Activated T-cell treated with anti-CD3 and anti-CD28 coated beads for 1 hour (primary cell): ENCODE results near the gene BAG2.

Experiments
- DNase-seq: peaks from one replicate; pipeline ENCODE4 v3.0.0-alpha.2; 2020; ENCODE audit warnings: low read depth

The BAG2 gene

DNA sequence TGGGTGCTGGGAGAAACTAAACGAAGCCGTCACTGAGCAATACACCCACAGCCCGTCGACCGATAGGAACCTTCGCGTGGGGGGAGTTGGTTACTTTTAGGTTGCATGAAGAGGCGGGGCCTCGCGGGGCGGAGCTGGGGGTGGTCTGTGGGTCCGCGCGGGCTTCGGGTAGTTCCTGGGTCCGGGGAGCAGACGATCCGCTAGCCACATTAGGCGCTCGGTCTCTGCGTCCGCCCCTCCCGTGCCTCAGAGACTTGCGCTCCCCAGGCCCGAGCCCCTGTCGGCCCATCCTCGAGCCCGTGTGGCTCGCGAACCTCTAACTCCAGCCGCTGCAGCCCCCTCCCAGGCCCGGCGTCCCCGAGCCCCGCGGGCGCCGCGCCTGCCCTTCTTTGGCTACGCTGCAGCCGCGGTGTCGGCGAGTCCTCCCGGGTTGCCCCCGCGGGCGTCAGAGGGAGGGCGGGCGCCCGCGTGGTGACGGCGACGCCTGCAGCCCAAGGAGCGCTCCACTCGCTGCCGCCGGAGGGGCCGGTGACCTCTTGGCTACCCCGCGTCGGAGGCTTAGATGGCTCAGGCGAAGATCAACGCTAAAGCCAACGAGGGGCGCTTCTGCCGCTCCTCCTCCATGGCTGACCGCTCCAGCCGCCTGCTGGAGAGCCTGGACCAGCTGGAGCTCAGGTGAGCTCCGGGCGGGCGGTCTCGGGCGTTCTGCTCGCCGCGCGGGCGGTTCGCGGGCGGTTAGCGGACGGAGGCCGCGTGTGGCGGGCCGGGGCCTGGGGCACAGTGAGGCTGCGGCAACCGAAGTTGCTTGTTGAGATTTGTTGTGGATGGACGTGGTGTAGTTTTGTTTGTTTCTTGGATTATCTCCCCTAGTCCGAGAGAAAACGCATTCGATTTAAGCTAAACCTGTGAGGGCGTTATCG is at the start of gene BAG2:
Gene BAG2, plus strand, starts transcription at position 191 of the 920 bp plus-strand sequence. Its CDS starts 372 bp downstream, at position 563.
- peak; percentile 80 for DNase-seq

DNA sequence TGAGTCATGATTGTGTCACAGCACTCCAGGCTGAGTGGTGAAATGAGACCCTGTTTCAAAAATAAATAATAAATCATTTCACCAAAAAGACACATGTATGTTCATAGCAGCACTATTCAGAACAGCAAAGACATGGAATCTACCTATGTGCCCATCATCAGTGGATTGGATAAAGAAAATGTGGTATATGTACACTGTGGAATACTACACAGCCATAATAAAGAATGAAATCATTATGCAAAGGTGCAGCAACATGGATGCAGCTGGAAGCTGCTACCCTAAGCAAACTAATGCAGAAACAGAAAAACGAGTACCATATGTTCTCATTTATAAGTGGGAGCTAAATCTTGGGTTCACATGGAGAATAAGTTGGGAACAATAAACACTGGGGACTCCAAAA is 49.0 kb upstream of the BAG2 start:
- no peak for DNase-seq

DNA sequence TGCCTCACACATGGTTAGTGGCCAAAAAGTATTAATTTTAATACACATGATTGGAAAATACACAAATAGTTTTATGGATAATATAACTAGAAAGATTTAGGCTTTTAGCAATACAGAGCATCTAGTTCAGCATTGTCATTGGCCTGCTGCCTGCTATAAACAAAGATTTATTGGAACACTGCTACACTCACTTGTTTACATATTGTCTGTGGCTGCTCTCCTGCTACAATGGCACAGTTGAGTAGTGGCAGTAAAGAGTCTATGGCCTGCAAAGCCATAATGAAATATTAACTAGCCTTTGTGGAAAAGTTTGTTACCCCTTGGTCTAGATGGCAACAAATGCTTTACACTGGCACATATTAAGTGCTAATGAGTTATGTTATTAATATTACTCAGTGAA is 44.4 kb upstream of the BAG2 start:
- DNase-seq: no peak

DNA sequence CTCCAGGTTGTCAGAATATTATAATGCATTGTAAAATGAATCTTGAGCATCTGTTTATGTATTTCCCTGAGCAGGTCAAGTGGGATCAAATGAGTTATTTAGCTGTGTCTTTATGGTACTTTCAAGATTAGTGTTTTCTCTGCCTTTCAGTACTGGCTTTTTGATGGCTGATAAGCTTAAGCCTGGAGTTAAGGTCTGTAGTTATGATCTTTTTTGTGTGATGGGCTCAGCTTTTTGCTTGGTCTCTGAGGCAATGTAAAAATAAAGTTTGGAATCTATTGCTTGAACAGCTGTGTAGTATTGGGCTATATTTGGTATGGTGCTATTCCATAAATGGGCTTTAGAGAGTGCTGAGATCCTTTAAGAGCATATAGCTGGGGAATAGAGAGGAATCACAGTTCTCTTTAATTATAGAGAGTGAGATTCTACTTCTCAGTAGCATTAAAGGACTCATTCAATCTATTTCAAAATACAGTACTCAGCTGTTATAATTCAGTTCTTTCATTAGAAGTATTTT is 41.4 kb upstream of the BAG2 start:
- DNase-seq: no peak

DNA sequence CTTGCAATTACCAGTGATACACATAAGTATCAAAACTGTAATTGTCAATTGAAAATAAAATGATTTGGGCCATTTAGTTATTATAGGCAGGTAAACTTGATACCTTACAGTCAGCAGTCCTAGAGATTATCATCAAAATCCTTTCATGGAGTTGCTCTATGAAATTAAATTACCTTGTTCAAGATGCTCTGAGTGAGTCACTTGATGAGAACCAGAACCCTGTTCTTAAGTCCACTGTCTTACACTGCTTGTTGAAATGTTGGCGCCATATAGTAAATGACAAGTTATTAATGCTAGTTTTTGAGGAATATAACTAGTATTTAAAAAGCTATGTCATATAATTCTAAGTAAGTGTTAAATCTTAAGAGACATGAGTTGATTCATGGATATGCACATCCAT is 37.2 kb upstream of the BAG2 start:
- DNase-seq: no peak

DNA sequence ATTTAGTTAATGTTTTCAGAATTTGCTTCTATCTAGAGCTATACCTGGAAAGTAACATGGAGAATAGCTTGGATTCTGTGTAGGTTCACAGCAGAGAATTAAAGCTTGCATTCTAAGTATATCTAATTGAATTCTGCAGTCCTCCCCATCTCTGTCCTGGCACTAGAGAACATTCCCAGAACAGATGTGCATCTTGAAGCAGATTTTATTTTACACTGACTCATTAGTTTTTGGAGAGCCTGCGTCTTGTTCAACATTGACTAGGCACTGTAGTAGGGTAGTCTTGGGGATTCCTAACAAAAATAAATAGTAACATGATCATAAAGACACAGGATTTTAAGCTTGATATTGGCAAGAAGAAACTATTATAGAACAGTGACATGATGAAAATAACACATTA is 36.2 kb upstream of the BAG2 start:
- no peak for DNase-seq

DNA sequence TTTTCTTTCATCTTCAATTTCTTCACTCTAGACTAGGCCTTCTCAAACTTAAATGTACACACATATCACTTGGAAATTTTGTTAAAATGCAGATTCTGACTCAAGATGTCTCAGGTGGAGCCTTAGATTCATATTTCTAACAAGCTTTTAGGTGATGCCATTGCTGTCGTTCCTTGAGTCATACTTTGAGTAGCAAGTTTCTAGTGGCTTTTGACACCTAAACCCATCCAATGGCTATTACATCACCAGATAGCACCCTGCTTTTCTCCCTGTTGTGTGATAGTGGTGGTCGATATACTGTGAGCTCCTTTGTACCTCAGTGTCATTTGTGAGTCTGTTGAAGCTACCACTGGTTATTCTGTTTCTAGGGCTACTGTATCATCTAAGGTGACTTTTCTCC is 34.8 kb upstream of the BAG2 start:
- no peak for DNase-seq

DNA sequence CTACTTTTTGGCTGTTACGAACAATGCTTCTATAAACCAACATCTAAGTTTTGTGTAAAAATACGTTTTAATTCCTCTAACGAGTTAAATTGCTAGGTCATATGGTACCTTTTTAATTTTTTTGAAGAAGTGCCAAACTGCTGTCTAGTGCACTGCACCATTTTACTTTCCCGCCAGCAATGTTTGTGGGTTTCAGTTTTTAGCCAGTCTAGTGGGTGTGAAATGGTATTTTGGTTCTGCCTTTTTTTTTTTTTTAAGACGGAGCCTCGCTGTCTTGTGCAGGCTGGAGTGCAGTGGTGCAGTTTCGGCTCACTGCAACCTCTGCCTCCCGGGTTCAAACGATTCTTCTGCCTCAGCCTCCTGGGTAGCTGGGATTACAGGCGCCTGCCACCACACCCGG is 34.1 kb upstream of the BAG2 start:
- no peak for DNase-seq

DNA sequence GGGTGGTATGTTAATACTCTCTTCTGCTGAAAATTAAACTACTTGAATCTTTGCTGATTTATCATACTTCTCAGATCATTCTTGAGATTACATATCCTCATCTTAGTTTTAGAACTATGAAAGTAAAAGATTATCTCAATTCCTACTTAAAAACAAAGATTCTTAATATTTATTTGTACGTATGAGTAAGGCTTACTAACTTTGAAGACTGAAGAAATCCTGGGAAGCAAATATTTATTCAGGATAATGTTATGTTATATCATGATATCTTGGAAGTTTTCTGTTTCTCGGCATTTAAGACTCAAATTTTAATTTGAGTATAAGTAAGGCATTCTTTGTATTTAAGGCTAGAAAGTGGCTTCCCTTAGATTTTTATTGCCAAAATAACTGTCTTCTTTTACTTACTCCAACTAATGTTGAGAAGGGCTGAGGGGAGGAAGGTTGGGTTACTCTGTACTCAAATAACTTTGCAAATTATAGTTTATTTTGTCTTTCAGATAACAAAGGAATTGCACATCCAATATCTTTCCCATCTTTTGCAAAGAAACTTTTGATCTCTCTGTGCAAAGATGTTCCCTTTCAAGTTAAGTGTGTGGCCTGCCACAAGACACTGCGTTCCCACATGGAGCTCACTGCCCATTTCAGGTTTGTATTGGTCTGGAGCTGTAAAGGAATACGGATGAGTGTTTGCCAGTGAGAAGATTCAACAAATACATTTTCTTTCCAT is 30.5 kb upstream of the BAG2 start:
- no peak for DNase-seq

DNA sequence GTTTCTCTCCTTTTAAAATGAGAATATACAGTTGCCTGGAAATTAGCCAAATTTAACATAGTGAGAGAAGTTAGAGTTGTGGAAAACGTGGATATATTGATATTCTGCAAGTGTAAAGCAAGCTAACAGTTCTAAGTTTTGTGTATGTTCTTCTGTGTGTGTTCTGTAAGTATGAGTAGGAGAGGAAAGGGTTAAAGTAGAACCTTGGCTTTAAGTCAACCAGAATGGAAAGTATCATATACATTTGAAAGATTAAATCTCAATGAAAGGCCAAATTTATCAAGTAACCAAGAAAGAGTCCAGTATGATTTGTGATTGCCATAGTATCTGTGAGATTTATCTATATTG is 30.0 kb upstream of the BAG2 start:
- no peak for DNase-seq

DNA sequence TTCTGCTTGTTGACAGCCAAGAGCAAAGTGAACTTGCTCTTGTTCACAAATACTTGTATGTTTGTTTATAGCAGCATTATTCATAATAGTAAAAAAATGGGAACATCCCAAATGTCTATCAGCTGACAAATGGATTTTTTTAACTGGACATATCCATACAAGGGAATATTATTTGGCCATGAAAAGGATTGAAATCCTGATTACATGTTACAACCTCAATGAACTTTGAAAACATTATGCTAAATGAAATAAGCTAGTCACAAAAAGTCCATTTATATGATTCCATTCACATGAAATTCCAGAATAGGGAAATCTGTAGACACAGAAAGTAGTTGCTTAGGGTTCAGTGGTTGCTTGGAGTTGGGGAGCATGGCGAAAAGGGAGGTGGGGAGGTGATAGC is 28.4 kb upstream of the BAG2 start:
- DNase-seq: no peak

DNA sequence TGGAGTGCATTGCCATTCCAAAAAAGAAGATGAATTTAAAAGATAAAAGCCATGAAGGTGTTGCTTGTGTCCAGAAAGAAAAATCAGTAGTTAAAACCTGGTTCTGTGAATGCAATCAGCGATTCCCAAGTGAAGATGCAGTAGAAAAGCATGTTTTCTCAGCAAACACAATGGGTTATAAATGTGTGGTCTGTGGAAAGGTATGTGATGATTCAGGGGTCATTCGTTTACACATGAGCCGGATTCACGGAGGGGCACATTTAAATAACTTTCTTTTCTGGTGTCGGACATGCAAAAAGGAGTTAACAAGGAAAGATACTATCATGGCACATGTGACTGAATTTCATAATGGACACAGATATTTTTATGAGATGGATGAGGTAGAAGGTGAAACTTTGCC is 24.7 kb upstream of the BAG2 start:
- no peak for DNase-seq

DNA sequence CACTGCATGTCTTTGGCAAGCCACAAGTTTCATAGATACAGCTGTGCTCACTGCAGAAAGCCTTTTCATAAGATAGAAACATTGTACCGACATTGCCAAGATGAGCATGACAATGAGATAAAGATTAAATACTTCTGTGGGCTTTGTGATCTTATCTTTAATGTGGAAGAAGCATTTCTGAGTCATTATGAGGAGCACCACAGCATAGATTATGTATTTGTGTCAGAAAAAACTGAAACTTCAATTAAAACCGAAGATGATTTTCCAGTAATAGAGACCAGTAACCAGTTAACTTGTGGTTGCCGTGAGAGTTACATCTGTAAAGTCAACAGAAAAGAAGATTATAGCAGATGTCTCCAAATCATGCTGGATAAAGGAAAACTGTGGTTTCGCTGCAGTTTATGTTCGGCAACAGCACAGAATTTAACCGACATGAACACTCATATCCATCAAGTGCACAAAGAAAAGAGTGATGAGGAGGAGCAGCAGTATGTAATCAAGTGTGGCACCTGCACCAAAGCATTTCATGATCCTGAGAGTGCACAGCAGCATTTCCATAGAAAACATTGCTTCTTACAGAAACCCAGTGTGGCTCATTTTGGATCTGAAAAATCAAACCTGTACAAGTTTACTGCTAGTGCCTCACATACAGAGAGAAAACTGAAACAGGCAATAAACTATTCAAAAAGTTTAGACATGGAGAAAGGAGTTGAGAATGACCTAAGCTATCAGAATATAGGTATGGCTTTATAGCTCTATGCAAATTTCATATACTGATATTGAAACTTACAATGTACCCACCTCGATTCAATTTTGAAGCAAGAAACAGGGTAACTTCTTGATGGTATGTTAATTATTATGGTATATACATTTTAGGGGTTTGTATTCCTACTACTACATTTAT is 23.9 kb upstream of the BAG2 start:
- DNase-seq: no peak

DNA sequence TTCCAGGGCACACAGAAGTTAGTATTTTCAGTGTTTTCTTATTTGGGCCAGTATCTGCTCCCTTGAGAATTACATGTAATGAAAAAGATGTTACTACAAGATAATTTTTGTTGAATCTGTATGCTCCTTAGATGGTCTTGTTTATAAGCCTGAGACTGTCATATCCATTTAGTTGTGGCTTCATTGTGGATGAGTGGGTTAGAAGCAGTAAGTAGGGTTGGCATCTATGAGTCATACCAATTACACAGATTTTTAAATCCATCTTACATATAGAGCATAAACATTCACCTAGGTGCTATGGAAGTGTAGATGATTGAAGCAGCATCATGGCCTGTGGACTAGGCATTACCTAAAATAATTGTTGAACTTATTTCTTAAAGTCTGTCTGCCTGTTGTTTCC is 13.5 kb upstream of the BAG2 start:
- no peak for DNase-seq

DNA sequence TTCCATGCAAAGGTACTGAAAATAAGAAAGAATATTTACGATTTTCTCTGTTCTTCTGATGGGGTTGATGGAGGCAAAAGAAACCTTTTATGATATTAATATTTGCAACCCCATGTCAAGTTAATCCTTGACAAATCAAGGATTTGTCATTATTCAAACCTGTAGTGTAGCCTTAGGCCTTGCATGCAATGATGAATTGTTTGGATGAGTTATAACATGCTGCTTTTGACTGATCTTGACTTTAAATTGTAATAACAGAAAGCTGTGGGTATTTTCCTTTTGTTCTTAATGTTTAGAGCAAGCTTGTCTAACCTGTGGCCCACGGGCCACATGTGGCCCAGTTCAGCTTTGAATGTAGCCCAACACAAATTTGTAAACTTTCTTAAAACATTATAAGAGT is 13.0 kb upstream of the BAG2 start:
- no peak for DNase-seq

DNA sequence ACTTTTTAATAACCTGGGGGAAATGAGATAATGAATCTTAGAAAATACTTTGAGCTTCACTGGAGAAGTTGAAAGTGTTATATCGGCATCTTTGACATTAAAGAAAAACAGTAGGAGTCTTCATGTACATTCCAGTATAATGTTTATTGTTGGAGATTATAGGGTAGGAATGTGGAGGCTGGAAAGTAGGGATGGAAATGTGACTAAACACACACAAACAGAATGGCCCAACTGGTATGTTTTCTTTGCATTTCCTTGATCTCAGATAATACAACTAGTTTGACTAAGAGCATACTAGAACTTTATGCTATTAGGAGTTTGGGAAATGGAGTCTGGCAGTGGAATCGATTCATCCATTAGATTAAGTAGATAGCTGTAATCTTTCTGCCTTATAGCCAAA is 10.1 kb upstream of the BAG2 start:
- DNase-seq: no peak

DNA sequence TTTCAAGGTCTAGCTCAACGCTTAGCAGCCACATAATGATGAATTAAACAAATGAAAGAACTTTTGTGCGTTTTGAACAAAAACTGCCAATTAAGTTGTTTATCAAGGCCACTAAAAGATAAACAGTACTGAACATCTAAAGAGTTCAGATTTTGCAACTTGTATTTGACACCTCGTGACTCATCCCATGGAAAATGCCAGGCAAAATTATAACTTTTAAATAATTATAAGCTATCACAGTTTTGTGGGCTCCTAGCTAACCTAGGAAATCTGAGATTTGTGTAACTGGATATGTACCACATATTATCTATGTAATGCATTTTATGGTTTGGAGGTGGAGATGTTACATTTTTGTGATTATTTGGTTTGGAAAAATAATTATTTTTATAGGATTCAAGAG is 9.6 kb upstream of the BAG2 start:
- no peak for DNase-seq

DNA sequence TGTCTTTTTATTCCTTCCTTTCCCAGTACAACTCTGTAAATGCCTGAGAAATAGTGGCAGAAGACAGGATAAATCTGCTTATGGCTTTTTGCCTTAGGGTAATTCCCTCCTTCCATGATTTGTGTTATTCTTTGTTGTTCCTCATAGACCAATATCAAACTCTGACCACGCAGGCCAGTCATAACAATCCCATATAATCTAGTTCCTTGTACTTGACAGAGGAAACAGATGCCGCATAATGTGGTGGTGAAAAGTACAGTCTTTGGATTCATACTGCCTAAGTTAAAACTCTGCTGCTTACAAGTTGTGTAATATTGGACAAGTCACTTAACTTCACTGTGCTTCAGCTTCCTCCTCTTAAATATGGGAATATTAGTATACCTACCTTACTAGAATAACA is 8.2 kb upstream of the BAG2 start:
- no peak for DNase-seq

DNA sequence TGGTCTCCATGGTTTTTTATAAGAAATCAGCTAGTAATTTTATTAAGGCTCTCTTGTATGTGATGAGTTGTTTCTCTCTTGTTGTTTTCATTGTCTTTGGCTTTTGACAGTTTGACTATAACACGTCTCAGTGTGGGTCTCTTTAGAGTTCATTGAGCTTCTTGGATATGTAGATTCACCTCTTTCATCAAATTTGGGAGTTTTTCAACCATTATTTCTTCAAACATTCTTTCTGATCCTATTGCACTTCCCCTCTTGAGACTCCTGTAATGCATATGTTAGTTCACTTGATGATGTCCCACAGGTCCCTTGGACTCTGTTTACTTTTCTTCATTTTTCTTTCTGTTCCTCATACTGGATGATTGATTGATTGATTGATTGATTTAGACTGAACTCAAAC is 7.0 kb upstream of the BAG2 start:
- no peak for DNase-seq

DNA sequence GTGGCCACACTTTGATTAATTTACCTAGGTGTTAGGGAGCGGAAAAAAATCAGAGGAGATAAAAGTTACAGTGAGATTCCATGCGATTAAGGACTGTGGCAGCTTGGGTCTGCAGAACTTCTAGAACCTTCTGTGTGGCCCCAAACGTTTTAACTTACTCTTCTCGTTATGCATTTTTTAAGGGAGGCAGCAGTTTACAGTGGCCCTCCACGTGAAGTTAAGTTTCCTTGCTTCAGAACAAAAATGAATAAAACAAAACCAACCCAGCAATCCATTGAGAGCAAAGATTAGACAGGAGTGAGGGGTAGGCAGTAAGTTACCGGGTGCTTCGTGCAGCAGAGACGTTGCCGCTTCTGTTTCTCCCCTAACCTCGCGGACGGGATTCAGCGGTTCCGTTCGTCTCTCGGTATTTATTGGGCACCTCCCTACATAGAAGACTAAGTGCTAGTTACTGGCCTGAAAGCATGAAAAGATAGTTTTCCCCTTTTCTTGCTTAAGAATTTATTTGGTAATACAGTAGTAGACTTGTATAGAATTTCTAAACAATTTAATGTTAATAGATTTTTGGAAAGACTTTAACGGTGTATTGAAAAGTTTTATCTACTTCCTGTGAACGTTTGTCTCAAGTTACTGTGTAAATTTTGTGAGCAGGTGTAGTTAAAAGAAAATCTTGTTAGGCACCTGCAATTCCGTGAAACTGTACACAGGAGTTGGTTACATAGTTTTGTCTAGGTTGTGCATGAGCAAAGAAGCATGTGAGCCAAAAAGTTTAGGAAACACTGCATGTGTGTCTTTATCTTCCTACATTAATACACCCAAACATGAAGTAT is 1.1 kb downstream of the BAG2 start:
- DNase-seq: peak; percentile 16

DNA sequence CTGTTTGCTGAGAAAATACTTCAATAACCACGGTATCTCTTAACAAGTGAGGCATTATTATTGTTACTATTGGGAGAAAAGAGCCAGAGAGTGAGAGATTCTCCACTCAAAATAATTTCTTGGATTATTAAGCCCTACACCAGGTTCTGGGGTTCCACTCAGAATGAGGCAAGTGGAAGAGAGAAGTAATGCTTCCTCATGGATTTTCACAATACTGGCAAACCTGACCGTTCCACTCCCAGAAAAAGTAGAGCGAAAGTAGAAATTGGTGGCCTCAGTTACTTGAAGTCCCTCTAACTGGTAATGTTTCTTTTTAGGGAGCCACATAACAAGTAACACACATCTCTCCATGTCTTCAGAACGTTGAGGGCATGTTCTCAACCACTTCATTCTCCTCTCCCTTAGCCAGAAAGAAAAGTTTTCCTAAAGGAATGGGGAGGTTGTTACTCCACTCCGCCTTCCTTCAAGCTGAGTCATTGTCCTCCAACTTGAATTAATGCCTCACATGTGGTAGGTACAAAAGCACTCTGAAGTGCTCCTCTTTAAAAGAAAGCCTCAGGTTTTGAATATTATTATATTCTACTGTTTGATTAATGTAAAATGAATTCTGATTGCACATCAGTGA is 1.9 kb downstream of the BAG2 start:
- no peak for DNase-seq
